ENCODE data around the gene C14orf93.

C14orf93 gene

GRCh38 chr14:22977684-22978486 is 32.1 kb downstream of the C14orf93 start:
- TF ChIP-seq REST (IDR thresholded peaks at IDR 0.05; ENCODE audit: insufficient read depth in 1 of 2, low read depth in 2 of 2, low read length in 2 of 2): no peak
- TF ChIP-seq TAF1 (IDR thresholded peaks at IDR 0.05; ENCODE audit: borderline replicate concordance, insufficient read depth, low read length): no peak
- TF ChIP-seq POLR2AphosphoS5 (IDR thresholded peaks at IDR 0.05; ENCODE audit: low read depth, low read length): no peak
- TF ChIP-seq SIN3A (IDR thresholded peaks at IDR 0.05; ENCODE audit: borderline replicate concordance, insufficient read depth, low read length): no peak
- no peak for TF ChIP-seq FOXP2 (optimal IDR thresholded peaks at IDR 0.05; ENCODE audit: borderline replicate concordance, extremely low read depth, extremely low read length, insufficient read depth)

GRCh38 chr14:22977434-22977683 is 32.6 kb downstream of the C14orf93 start:
- no peak for TF ChIP-seq SIN3A (IDR thresholded peaks at IDR 0.05; ENCODE audit: borderline replicate concordance, insufficient read depth, low read length)
- no peak for TF ChIP-seq POLR2AphosphoS5 (IDR thresholded peaks at IDR 0.05; ENCODE audit: low read depth, low read length)
- no peak for TF ChIP-seq FOXP2 (optimal IDR thresholded peaks at IDR 0.05; ENCODE audit: borderline replicate concordance, extremely low read depth, extremely low read length, insufficient read depth)
- TF ChIP-seq TAF1 (IDR thresholded peaks at IDR 0.05; ENCODE audit: borderline replicate concordance, insufficient read depth, low read length): no peak
- TF ChIP-seq REST (IDR thresholded peaks at IDR 0.05; ENCODE audit: insufficient read depth in 1 of 2, low read depth in 2 of 2, low read length in 2 of 2): no peak

DNA sequence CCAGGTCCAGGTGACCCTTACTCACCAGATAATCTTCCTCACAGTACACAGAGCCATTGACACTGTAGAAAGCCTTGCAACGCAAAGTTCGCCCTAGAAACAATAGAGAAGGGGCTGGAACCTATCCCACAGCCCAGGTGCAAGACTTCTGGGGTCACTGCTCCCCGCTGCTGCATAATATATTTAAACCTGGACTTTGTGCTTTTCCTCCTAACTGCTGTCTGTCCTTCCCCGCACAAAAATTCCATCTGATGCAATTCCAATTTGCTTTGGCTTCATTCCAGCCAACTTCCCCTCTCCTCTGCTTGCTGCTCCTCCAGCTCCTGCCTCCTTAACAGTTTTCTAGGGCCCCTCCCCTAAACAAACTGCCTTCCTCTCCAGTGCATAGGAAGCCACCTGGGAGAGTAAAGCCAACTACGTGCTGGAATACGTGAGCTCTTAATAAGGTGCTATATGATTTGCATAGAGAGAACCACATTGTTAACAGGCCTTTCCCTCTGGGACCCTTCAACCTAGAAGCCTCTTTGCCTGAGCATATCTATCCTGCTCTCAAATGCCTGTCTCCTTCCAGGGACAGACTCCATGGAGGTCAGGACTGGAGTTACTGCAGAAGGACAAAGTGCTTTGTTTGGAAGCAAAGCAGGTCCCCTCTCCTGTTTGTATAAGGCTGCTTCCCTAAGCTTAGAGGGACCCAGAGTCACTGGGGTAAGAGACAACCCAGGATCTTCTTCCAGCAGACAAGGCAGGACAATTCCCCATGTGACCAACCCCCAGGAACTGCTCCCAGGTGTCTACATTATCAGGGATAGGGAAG is 33.1 kb downstream of the C14orf93 start:
- TF ChIP-seq TAF1 (IDR thresholded peaks at IDR 0.05; ENCODE audit: borderline replicate concordance, insufficient read depth, low read length) (no peak), REST (IDR thresholded peaks at IDR 0.05; ENCODE audit: insufficient read depth in 1 of 2, low read depth in 2 of 2, low read length in 2 of 2) (no peak), POLR2AphosphoS5 (IDR thresholded peaks at IDR 0.05; ENCODE audit: low read depth, low read length) (no peak), SIN3A (IDR thresholded peaks at IDR 0.05; ENCODE audit: borderline replicate concordance, insufficient read depth, low read length) (no peak), FOXP2 (optimal IDR thresholded peaks at IDR 0.05; ENCODE audit: borderline replicate concordance, extremely low read depth, extremely low read length, insufficient read depth) (no peak)

- TF ChIP-seq POLR2AphosphoS5 (IDR thresholded peaks at IDR 0.05; ENCODE audit: low read depth, low read length): no peak
- TF ChIP-seq TAF1 (IDR thresholded peaks at IDR 0.05; ENCODE audit: borderline replicate concordance, insufficient read depth, low read length): no peak
- no peak for TF ChIP-seq FOXP2 (optimal IDR thresholded peaks at IDR 0.05; ENCODE audit: borderline replicate concordance, extremely low read depth, extremely low read length, insufficient read depth)
- no peak for TF ChIP-seq SIN3A (IDR thresholded peaks at IDR 0.05; ENCODE audit: borderline replicate concordance, insufficient read depth, low read length)
- TF ChIP-seq REST (IDR thresholded peaks at IDR 0.05; ENCODE audit: insufficient read depth in 1 of 2, low read depth in 2 of 2, low read length in 2 of 2): no peak
These were observed 35.2 kb downstream of the C14orf93 start for GRCh38 chr14:22974530-22975313.

All from PFSK-1 (cell line).